GM11168 (cell line): ENCODE results near the gene UACA.
"Not testable (repeated sequence)": the region's sequence is repeated elsewhere in the genome, so short reads cannot be mapped to it uniquely, and the experiment has no call there.

ENCODE experiments used
- in situ Hi-C: fragments of 300-500 bp; cut with MboI; formaldehyde crosslinking; loops from one replicate; pipeline ENCODE4 v1.12.0; 2022; ENCODE audit warnings: low sequenced_read_pairs; ENCODE audit not compliant: unreplicated experiment

The UACA gene

GRCh38 chr15:70633991-70634390 lies 129.4 kb downstream of the UACA start:
- in situ Hi-C loops = no loop called here

- in situ Hi-C loops = no loop called here
These were observed 130.1 kb downstream of the UACA start for GRCh38 chr15:70633103-70633831.

- in situ Hi-C loops = no loop called here
These were observed 130.8 kb downstream of the UACA start for GRCh38 chr15:70632491-70633102.

GRCh38 chr15:70632079-70632478 lies 131.3 kb downstream of the UACA start:
- in situ Hi-C loops = no loop called here

- in situ Hi-C loops = no loop called here
These were observed 133.6 kb downstream of the UACA start for GRCh38 chr15:70629735-70630273.

- in situ Hi-C loops = no loop called here
These were observed 134.8 kb downstream of the UACA start for GRCh38 chr15:70628549-70628896.

- in situ Hi-C loops = no loop called here
These were observed 135.4 kb downstream of the UACA start for GRCh38 chr15:70627734-70628548.

GRCh38 chr15:70627322-70627721 lies 136.0 kb downstream of the UACA start:
- in situ Hi-C loops = no loop called here

GRCh38 chr15:70625438-70625837 lies 137.9 kb downstream of the UACA start:
- in situ Hi-C loops = no loop called here

- in situ Hi-C loops = no loop called here
These were observed 138.3 kb downstream of the UACA start for GRCh38 chr15:70625011-70625410.

- in situ Hi-C loops = no loop called here
These were observed 144.4 kb downstream of the UACA start for GRCh38 chr15:70618929-70619328.

- in situ Hi-C loops = no loop called here
These were observed 145.5 kb downstream of the UACA start for GRCh38 chr15:70617911-70618287.

- in situ Hi-C loops = no loop called here
These were observed 146.1 kb downstream of the UACA start for GRCh38 chr15:70617076-70617910.

- in situ Hi-C loops = not testable (repeated sequence)
These were observed 147.0 kb downstream of the UACA start for GRCh38 chr15:70616311-70616756.

- in situ Hi-C loops = no loop called here
These were observed 147.7 kb downstream of the UACA start for GRCh38 chr15:70615435-70616310.

GRCh38 chr15:70614221-70614620 lies 149.1 kb downstream of the UACA start:
- in situ Hi-C loops = no loop called here

- in situ Hi-C loops = no loop called here
These were observed 150.1 kb downstream of the UACA start for GRCh38 chr15:70613271-70613670.

- in situ Hi-C loops = no loop called here
These were observed 152.1 kb downstream of the UACA start for GRCh38 chr15:70611286-70611685.

- in situ Hi-C loops = no loop called here
These were observed 152.8 kb downstream of the UACA start for GRCh38 chr15:70610541-70610940.
